Measurements from ENCODE around the gene CLIC4.

- TF ChIP-seq CTCF (IDR thresholded peaks at IDR 0.05) (no peak), POLR2A (IDR thresholded peaks at IDR 0.05) (no peak)
Measured at GRCh38 chr1:24866211-24867083, 121.2 kb downstream of the CLIC4 start.
